Activated CD8-positive, alpha-beta memory T cell treated with anti-CD3 and anti-CD28 coated beads for 1 hour (primary cell): ENCODE results near the gene CPT1B.
A peak's percentile ranks its signal among the peaks of the same experiment; 100 is the strongest.
"Not testable (repeated sequence)": the region's sequence is repeated elsewhere in the genome, so short reads cannot be mapped to it uniquely, and the experiment has no call there.

Experiments
- DNase-seq, 2 donors: peaks; one replicate each; pipeline ENCODE4 v3.0.0-alpha.2; 2020; ENCODE audit warnings: low read depth in 1 of 2; ENCODE audit errors: extremely low read depth in 1 of 2

The CPT1B gene

GRCh38 chr22:50547263-50547985 lies 30.8 kb downstream of the CPT1B start:
- no peak for DNase-seq

GRCh38 chr22:50546326-50547262 lies 31.6 kb downstream of the CPT1B start:
- DNase-seq = no peak

- no peak for DNase-seq
Measured at GRCh38 chr22:50545522-50546325, 32.5 kb downstream of the CPT1B start, which contains the start of gene KLHDC7B. Gene KLHDC7B, plus strand, starts transcription at chr22:50545899. Its CDS starts 345 bp downstream, at chr22:50546244.

- no peak for DNase-seq
Measured at GRCh38 chr22:50544746-50545253, 33.4 kb downstream of the CPT1B start.

- DNase-seq = peak in 1 of 2 donors; percentile 79
Measured at GRCh38 chr22:50544078-50544745, 34.0 kb downstream of the CPT1B start.

- DNase-seq = no peak
Measured at GRCh38 chr22:50542416-50542927, 35.8 kb downstream of the CPT1B start.

GRCh38 chr22:50541667-50542026 lies 36.6 kb downstream of the CPT1B start:
- not testable (repeated sequence) for DNase-seq

GRCh38 chr22:50540381-50540780 lies 37.8 kb downstream of the CPT1B start:
- no peak for DNase-seq

GRCh38 chr22:50537765-50538164 lies 40.5 kb downstream of the CPT1B start:
- DNase-seq = no peak

- DNase-seq = no peak
Measured at GRCh38 chr22:50536226-50536625, 42.0 kb downstream of the CPT1B start.

GRCh38 chr22:50535113-50535512 lies 43.1 kb downstream of the CPT1B start:
- DNase-seq = no peak

GRCh38 chr22:50533856-50534711 lies 44.1 kb downstream of the CPT1B start:
- DNase-seq = not testable (repeated sequence)

- no peak for DNase-seq
Measured at GRCh38 chr22:50532824-50533796, 45.1 kb downstream of the CPT1B start.

- no peak for DNase-seq
Measured at GRCh38 chr22:50531962-50532674, 46.1 kb downstream of the CPT1B start.

GRCh38 chr22:50531546-50531961 lies 46.7 kb downstream of the CPT1B start:
- DNase-seq = peak in 1 of 2 donors; percentile 62

- peak in 1 of 2 donors; percentile 74 for DNase-seq
Measured at GRCh38 chr22:50530877-50531545, 47.2 kb downstream of the CPT1B start.

- no peak for DNase-seq
Measured at GRCh38 chr22:50530580-50530876, 47.7 kb downstream of the CPT1B start.
